Esophagus mucosa (tissue), 1 donor: ENCODE results near the gene SNN. TPM values are rescaled to one million over a fixed set of nuclear protein-coding genes. Genes with fewer than 3 reads are reported as not detected.

Experiments used
- ATAC-seq: fragments of 200-7000 bp; cut with Tn5 transposase; one replicate; pipeline ENCODE4 v1.9.1; 2020
- total RNA-seq: library from RNA; stranded (reverse); gene quantifications from one replicate; pipeline ENCODE4 v1.2.4, GENCODE V29; 2023
- donor health status: DM: yes; HTN: yes; CAD: no.

SNN gene
- 19.1 TPM for total RNA-seq

GRCh38 chr16:11667824-11668622, at the start of gene SNN:
Gene SNN, plus strand, starts transcription at chr16:11668455. Its CDS starts 7,605 bp downstream, at chr16:11676060.
- peak; percentile 88 for ATAC-seq

DNA sequence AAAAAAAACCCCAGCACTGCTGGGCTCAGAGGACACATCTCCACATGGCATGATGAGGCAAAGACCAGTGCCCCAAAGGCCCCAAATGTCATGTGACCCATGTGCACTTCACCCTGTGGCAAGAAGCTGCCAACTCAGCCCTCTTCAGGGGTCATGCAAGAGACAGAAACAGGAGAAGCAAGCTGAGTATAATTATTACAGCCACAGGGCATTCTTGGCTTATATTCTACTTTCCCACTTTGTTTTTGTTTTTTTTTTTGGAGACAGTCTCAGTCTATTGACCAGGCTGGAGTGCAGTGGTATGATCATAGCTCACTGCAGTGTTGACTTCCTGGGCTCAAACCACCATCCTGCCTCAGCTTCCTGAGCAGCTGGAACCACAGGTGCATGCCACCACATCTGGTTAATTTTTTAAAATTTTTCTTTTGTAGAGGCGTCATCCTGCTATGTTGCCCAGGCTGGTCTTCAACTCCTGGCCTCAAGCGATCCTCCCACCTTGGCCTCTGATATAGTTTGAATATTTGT, 48.9 kb upstream of the SNN start:
- peak; percentile 48 for ATAC-seq

DNA sequence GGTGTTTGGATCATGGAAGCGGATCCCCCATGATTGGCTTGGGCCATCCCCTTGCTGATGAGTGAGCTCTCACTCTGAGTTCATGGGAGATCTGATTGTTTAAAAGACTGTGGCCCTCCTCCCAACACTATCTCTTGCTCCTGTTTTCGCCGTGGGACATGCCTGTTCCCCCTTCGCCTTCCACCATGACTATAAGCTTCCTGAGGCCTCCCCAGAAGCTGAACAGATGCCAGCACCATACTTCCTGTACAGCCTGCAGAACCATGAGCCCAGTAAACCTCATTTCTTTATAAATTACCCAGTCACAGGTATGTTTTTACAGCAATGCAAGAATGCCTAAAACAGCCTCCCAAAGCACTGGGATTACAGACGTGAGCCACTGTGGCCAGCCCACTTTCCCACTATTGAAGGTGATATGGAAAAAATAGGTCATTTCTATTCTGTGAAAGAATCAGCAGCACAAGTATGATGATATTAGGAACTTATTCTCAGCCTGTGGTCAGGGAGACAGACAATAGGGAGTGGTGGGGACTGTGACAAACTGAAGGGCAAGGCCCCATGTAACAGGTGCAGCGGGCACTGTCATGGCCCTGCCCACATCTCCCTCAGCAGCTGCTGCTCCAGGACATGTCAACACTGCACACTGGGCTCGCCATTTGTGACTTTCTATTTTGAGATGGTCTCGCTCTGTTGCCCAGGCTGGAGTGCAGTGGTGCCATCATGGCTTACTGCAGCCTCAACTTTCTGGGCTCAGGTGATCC, 47.8 kb upstream of the SNN start:
- ATAC-seq, result no peak

DNA sequence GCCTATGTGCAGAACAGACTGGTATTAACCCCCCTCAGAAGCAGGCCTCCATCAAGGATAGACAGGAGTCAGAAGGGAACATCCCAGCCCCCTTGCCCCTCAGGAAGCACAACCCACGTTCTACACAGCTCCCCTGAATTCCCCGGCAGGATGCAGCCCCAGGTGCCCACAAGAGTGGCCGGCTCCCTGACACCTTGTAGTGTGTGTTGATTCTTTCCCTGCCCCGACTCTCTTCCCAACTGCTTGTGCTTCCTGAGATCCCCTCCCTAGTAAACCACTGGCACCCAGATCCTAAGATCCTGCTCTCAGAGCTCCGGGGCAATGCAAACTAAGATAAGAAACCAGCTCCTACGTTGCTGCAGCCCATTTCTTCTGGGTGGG, 46.7 kb upstream of the SNN start:
- ATAC-seq, result no peak

GRCh38 chr16:11621920-11622651, 46.2 kb upstream of the SNN start:
- no peak for ATAC-seq

GRCh38 chr16:11624205-11624604, 44.0 kb upstream of the SNN start:
- no peak for ATAC-seq

DNA sequence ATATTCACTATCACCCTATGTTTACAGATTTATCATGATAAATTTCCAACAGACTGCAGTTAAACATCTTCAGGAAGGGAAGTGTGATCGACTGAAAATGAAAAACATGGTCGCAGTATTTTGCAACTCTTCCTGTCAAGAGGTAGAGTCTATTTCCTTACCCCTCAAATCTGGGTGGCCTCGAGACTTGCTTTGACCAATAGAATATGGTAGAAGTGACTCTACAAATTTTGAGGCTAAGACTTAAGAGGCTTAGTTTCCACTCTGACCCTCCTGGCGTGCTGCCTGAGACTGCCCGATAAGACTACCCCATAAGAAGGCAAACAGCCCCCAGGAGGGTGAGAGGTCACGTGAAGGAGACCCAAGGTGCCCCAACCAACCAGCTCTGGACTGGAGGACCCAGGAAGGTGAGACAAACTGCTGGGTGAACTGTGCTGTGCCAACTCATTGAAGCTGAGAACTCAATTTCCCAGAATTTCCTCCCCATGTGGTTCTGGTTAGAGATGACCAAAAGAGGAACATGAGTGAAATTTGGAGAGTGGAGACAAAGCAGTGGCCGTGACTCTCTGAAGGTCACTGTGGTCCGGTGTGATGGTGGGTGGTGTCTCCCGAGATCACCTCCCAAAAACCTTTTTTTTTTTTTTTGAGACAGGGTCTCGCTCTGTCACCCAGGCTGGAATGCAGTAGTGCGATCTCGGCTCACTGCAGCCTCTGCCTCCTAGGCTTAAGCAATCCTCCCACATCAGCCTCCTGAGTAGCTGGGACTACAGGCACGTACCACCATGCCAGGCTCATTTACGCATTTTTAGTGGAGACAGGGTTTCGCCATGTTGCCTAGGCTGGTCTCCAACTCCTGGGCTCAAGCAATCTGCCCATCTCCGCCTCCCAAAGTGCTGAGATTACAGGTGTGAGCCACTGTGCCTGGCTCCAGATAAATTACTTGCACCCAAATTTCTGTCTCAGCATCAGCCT, 43.3 kb upstream of the SNN start:
- no peak for ATAC-seq

GRCh38 chr16:11625769-11626168, 42.5 kb upstream of the SNN start:
- no peak for ATAC-seq

DNA sequence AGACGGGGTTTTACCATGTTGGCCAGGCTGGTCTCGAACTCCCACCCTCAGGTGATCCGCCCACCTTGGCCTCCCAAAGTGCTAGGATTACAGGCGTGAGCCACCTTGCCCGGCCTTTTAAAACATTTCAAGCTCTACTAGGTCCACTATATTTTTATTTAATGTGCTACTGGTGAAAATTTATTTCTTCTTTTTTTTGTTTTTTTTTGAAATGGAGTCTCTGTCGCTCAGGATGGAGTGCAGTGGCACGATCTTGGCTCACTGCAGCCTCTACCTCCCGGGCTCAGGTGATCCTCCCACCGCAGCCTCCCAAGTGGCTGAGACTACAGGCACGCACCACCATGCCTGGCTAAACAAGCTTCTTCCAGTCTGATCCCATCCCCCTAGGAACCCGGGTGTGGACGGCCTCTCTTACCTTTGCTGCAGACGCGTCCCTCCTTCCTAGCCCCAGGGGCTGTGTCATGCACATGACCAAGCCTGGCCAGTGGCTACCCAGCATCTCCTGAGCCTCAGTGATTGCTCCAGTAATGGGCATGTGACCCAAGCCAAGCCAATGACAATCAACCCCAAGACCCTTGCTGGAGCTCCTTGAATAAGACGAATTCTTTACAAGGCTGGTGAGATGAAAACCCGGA, 41.5 kb upstream of the SNN start:
- no peak for ATAC-seq

DNA sequence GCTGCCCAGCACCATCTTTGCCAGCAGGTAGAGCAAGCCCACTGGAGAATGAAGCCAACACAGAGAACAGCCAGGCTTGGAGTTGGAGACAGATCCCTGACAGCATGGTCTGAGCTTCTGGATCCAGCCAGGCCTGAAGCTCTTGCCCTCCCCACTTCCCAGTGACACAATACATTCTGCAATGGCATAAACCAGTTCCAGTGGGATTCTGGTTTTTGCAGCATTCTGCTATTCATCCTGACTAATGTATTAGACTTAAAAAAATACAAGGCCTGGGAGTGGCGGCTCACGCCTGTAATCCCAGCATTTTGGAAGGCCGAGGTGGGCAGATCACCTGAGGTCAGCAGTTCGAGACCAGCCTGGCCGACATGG, 41.0 kb upstream of the SNN start:
- peak; percentile 31 for ATAC-seq

DNA sequence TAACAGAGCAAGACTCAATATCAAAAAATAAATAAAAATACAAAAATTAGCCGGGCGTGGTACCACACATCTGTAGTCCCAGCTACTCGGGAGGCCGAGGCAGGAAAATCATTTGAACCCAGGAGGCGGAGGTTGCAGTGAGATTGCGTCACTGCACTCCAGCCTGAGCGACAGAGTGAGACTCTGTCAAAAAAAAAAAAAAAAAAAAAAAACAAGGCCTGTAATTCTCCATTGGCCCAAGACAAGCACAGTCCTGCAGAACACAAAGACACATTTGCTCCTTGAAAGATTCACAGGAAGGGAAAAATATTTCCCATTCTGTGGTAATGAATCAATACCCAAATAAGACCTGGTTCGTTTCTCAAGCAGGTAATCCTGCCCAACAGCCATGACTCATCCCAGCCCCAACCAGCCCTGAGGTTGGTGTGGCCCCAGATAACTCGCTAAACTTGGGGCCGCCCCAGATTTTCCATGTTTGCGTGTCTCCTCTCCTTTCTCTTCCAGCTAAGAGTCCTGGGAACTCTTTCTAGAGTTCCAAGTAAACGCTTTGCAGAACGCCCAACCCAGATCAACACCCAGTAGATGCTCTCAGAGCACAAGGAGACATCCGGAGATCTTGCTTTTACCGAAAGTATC, 40.3 kb upstream of the SNN start:
- ATAC-seq, result peak; percentile 91

GRCh38 chr16:11629071-11630030, 38.9 kb upstream of the SNN start:
- no peak for ATAC-seq

GRCh38 chr16:11630046-11630767, 38.0 kb upstream of the SNN start:
- ATAC-seq, result peak; percentile 11

- ATAC-seq, result no peak
These were observed 37.5 kb upstream of the SNN start for GRCh38 chr16:11630768-11631056.

- ATAC-seq, result no peak
These were observed 37.0 kb upstream of the SNN start for GRCh38 chr16:11631214-11631613.

DNA sequence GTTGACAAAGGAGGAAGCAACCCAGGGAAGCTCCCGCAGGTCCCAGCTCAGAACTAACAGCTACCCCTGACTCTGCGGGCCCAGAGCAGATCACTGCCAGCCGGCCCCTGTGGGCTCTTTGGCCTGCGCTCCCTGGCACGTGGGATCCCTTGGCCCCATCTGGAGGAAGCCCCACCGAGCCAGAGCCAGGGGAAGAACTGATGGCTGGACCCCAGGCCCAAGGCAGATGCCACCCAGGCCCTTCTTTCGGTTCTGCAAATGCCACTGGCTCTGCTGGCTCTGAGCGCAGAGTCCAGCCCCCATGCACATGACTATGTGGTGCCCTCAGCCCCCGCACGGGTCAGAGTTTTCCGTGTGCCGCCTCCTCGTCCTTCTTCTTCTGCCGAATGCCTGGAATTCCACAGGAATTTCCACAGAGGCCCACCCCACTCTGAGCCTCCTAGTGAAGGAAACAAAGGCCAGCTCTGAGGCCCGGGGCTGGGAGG, 35.8 kb upstream of the SNN start:
- ATAC-seq, result no peak

GRCh38 chr16:11633113-11633512, 35.1 kb upstream of the SNN start:
- ATAC-seq, result no peak

DNA sequence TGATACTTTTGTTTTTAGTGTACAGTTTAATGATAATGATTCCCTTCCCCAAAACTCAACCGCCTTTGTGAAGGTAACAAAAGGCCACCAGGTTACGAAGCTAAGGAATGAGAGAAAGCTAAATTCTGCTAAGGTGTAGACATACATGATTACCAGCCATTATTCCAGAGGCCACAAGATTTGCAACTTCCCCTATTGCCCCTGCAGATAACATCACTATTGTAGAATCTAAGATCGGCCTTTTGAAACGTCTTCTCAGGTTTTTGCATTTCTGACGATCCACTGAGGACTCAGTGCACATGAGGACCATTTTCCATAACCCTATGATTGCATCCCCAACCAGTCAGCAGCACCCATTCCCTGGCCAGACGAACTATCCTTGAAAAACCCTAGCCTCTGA, 33.9 kb upstream of the SNN start:
- no peak for ATAC-seq

- no peak for ATAC-seq
These were observed 33.1 kb upstream of the SNN start for GRCh38 chr16:11635113-11635652.
